Gastrocnemius medialis (tissue), 4 donors: ENCODE measurements around the gene ARHGAP15. TPM values are rescaled to one million over a fixed set of nuclear protein-coding genes. Genes with fewer than 3 reads are reported as not detected.

ENCODE experiments used
- ATAC-seq, 2 donors: fragments of 150-250 bp; one replicate each; pipeline ENCODE4 v1.9.1; 2016
- DNase-seq, 2 donors: peaks; one replicate each; pipeline ENCODE4 v3.0.0-alpha.2; 2019
- H3K27ac ChIP-seq, 4 donors: fragments of 200-600 bp; sonication (generic); 1 replicate in 1 of 4; 2 replicates in 3 of 4; pipeline ENCODE4 v1.5.1; 2016 to 2018; ENCODE audit warnings: mild to moderate bottlenecking in 2 of 4, moderate library complexity in 1 of 4
- H3K27me3 ChIP-seq, 3 donors: fragments of 200-600 bp; sonication (generic) in 2 of 3; 1 replicate in 1 of 3; 2 replicates in 2 of 3; pipeline versions ENCODE4 v1.5.1 to v1.6.0; 2016 to 2019; ENCODE audit warnings: mild to moderate bottlenecking in 1 of 3, moderate library complexity in 1 of 3
- H3K36me3 ChIP-seq, 2 donors: fragments of 200-600 bp; sonication (generic) in 1 of 2; one replicate each; pipeline ENCODE4 v1.5.1; 2017 to 2018
- H3K4me1 ChIP-seq, 2 donors: fragments of 200-600 bp; sonication (generic) in 1 of 2; one replicate each; pipeline ENCODE4 v1.5.1; 2016 to 2017; ENCODE audit warnings: mild to moderate bottlenecking in 2 of 2
- H3K4me3 ChIP-seq, 4 donors: fragments of 200-600 bp; sonication (generic) in 3 of 4; 1 replicate in 1 of 4; 2 replicates in 3 of 4; pipeline ENCODE4 v1.5.1; 2016 to 2019; ENCODE audit warnings: mild to moderate bottlenecking in 2 of 4
- H3K9me3 ChIP-seq, 3 donors: fragments of 200-600 bp; sonication (generic) in 2 of 3; 1 replicate in 1 of 3; 2 replicates in 2 of 3; pipeline ENCODE4 v1.5.1; 2016 to 2019
- POLR2A ChIP-seq, 2 donors: fragments of 450-650 bp; IDR thresholded peaks; one replicate each; pipeline ENCODE4 v1.6.1; 2017; ENCODE audit warnings: antibody characterized with exemption in 2 of 2, mild to moderate bottlenecking in 2 of 2, moderate library complexity in 2 of 2
- in situ Hi-C, 4 donors: fragments of 200-750 bp; cut with MboI; loops; one replicate each; pipeline versions ENCODE4 v1.15.0 to v1.8.0; 2017; ENCODE audit warnings: low sequenced_read_pairs in 4 of 4
- intact Hi-C: fragments of 100-400 bp; cut with DNase I; formaldehyde crosslinking; loops from one replicate; pipeline ENCODE4 v1.15.1; 2023; ENCODE audit warnings: low total_unique reads
- total RNA-seq, 4 donors: library from RNA; depleted of rRNA; stranded (reverse); fragments of >200 nt; gene quantifications; one replicate each; pipeline versions ENCODE4 v1.1.0 to v1.2.3, GENCODE V29; 2016
- TF ChIP-seq, protein P1 (sequence below), 5 experiments: fragments of 450-650 bp in 3 of 5; fragments of 200-600 bp in 2 of 5; sonication (generic) in 2 of 5; IDR thresholded peaks in 4 of 5; conservative IDR thresholded peaks in 1 of 5; 1 replicate in 4 of 5; 2 replicates in 1 of 5; pipeline ENCODE4 v1.5.1; 2016 to 2019; ENCODE audit warnings: antibody characterized with exemption in 5 of 5, mild to moderate bottlenecking in 3 of 5, moderate library complexity in 3 of 5

The ARHGAP15 gene
- total RNA-seq, 4 donors from 2014 or later, result 1.2 to 3.2 (median 1.3) TPM; not detected in 1

DNA sequence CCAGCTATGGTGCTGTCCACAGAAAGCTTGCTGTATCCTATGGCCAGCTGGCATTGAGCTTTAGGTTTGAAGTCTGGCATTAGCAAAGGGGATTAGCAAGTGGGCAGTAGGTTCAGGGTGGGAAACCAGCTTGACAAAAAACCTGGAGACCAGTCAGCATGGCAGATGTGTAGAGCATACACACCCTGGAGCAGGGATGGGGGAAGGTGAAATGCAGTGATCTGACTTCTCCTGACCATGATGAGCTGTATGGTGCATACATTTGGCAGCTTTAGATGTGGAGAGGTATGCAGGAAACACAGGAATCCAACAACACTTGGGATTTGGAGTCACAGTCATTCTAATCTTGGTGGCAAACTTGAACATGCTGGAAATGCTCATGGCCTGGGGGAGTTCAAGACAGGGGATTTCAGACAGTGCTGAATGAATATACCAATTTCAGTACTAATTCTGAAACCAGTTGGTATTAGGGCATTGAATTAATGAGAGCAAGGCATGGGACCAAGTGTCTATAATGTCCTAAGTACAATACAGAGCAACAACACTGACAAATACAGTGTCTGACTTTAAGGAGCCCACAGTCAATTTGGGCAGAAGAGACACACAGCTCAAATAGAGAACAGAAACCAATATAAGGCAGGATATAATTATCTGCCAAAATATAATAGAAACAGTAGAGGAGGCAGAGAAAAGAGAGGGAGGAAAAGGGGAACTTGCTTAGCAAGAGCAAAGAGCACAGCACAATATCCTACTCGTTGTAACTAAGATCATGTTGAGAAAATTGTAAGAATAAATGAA, 11.8 kb downstream of the ARHGAP15 start:
- intact Hi-C loops, result no loop called here
- no peak overlapping the region for H3K27ac ChIP-seq
- H3K36me3 ChIP-seq, result no peaks in the 10 kb centered on the region
- H3K4me3 ChIP-seq, result no peak overlapping the region
- H3K27me3 ChIP-seq, result no peaks in the 10 kb centered on the region
- in situ Hi-C loops, result no loop called here
- TF ChIP-seq, protein P1, sequence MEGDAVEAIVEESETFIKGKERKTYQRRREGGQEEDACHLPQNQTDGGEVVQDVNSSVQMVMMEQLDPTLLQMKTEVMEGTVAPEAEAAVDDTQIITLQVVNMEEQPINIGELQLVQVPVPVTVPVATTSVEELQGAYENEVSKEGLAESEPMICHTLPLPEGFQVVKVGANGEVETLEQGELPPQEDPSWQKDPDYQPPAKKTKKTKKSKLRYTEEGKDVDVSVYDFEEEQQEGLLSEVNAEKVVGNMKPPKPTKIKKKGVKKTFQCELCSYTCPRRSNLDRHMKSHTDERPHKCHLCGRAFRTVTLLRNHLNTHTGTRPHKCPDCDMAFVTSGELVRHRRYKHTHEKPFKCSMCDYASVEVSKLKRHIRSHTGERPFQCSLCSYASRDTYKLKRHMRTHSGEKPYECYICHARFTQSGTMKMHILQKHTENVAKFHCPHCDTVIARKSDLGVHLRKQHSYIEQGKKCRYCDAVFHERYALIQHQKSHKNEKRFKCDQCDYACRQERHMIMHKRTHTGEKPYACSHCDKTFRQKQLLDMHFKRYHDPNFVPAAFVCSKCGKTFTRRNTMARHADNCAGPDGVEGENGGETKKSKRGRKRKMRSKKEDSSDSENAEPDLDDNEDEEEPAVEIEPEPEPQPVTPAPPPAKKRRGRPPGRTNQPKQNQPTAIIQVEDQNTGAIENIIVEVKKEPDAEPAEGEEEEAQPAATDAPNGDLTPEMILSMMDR (IDR thresholded peaks at IDR 0.05 in 4 of 5, conservative IDR thresholded peaks at IDR 0.05 in 1 of 5), result no peak
- H3K4me1 ChIP-seq, result no peaks in the 10 kb centered on the region
- ATAC-seq, result no peak
- DNase-seq, result no peak
- no peaks in the 10 kb centered on the region for H3K9me3 ChIP-seq

DNA sequence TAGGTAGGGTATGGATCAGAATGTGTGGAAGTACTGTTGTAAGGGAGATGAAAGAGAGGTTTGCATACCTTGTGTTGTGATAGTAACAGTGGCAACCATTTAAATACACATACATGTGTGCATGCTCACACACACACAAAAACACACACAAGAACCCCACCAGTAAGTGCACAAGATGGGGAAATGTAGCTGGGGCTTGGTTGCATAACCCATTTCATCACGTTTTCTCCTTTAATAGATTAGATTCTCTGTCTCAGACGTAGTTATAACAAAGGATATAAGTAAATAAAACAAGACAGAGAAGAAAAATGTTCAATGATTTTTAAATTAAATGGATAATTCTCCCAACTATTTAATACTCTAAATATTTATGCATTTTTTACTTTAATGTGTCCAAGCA, 13.4 kb downstream of the ARHGAP15 start:
- no peak for ATAC-seq
- H3K4me1 ChIP-seq, result no peaks in the 10 kb centered on the region

DNA sequence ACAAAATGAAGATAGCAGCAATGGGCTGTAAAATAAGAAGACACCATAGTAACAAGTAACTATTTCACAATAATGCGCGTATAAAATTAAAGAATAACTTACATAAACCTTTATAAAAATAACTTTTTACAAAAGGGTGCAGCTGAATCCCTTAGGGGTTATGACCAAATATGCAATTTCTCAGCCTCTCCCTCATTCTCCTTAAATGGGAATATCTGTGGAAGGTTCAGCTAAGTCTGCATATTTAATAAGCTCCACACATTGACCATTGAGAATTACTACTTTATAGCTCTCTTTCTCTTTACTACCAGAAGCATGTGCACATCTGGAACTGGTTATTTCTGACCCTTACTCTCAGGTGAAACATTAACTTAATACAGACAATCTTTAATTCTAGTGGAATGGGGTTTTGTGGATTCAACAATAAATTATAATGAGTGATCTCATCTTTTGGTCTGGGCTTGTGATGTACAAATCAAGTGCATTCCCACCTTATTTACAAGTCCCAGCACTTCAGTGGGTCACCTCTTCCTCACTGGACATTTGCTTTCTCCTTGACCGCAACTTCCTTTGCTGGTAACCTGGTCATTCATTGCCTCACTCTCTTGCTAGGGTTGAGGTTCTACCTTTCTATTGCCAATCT, 15.7 kb downstream of the ARHGAP15 start:
- H3K36me3 ChIP-seq, result no peaks in the 10 kb centered on the region
- no peaks in the 10 kb centered on the region for H3K27me3 ChIP-seq
- no peaks in the 10 kb centered on the region for H3K9me3 ChIP-seq
- DNase-seq (no peak), ATAC-seq (no peak)
- in situ Hi-C loops (no loop called here), intact Hi-C loops (no loop called here)
- H3K4me1 ChIP-seq, result no peaks in the 10 kb centered on the region
- no peak overlapping the region for H3K27ac ChIP-seq
- no peak overlapping the region for H3K4me3 ChIP-seq
- TF ChIP-seq, protein P1 (IDR thresholded peaks at IDR 0.05 in 4 of 5, conservative IDR thresholded peaks at IDR 0.05 in 1 of 5), result no peak
- TF ChIP-seq POLR2A (IDR thresholded peaks at IDR 0.05), result no peak

More for the DNA sequence above, 13.4 kb downstream of the ARHGAP15 start:
- no peaks in the 10 kb centered on the region for H3K9me3 ChIP-seq
- H3K27ac ChIP-seq, result no peak overlapping the region
- intact Hi-C loops, result no loop called here
- no peak for DNase-seq
- H3K36me3 ChIP-seq, result no peaks in the 10 kb centered on the region
- no peak for TF ChIP-seq POLR2A (IDR thresholded peaks at IDR 0.05)
- TF ChIP-seq, protein P1 (IDR thresholded peaks at IDR 0.05 in 4 of 5, conservative IDR thresholded peaks at IDR 0.05 in 1 of 5), result no peak
- H3K27me3 ChIP-seq, result no peaks in the 10 kb centered on the region
- in situ Hi-C loops, result no loop called here
- no peak overlapping the region for H3K4me3 ChIP-seq

DNA sequence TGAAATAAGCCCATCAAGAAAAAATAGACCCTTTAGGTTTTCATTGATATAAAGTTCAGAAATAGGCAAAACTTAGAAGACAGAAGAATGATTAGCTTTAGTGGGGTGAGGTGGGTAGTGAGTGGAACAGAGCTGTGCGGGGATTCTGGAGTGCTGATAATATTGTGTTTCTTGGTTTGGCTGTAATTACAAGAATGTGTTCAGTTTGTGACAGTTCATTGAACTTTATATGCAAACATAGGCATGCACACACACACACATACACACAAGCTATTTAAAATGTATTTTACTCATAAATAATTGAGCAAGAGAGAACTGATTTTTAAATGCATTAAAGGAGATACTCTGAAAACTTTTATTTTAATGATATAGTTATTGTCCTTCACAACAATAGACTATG, 17.1 kb downstream of the ARHGAP15 start:
- ATAC-seq (no peak), DNase-seq (no peak)
- Histone ChIP-seq H3K9me3 (no peaks in the 10 kb centered on the region), H3K36me3 (no peaks in the 10 kb centered on the region), H3K4me3 (no peak overlapping the region), H3K4me1 (no peaks in the 10 kb centered on the region), H3K27me3 (no peaks in the 10 kb centered on the region), H3K27ac (no peak overlapping the region)
- intact Hi-C loops (no loop called here), in situ Hi-C loops (no loop called here)
- TF ChIP-seq, protein P1 (IDR thresholded peaks at IDR 0.05 in 4 of 5, conservative IDR thresholded peaks at IDR 0.05 in 1 of 5), result no peak
- TF ChIP-seq POLR2A (IDR thresholded peaks at IDR 0.05), result no peak
